Ovary (tissue), 3 donors: ENCODE data around the gene PLEKHH3.

Experiments
- CTCF ChIP-seq, 3 donors: fragments of 450-650 bp in 2 of 3; fragments of 200-600 bp in 1 of 3; IDR thresholded peaks; one replicate each; pipeline versions ENCODE4 v1.5.1 to v1.8.0; 2016 to 2022; ENCODE audit warnings: antibody characterized with exemption in 3 of 3, mild to moderate bottlenecking in 1 of 3
- EP300 ChIP-seq: sonication (generic); formaldehyde crosslinking; IDR thresholded peaks from one replicate; pipeline ENCODE4 v1.6.1; 2017; ENCODE audit warnings: antibody characterized with exemption
- POLR2A ChIP-seq: fragments of 450-650 bp; IDR thresholded peaks from one replicate; pipeline ENCODE4 v1.6.1; 2017; ENCODE audit warnings: antibody characterized with exemption, mild to moderate bottlenecking, moderate library complexity
- donor health status: DM: no; HTN: no; CAD: no.

DNA sequence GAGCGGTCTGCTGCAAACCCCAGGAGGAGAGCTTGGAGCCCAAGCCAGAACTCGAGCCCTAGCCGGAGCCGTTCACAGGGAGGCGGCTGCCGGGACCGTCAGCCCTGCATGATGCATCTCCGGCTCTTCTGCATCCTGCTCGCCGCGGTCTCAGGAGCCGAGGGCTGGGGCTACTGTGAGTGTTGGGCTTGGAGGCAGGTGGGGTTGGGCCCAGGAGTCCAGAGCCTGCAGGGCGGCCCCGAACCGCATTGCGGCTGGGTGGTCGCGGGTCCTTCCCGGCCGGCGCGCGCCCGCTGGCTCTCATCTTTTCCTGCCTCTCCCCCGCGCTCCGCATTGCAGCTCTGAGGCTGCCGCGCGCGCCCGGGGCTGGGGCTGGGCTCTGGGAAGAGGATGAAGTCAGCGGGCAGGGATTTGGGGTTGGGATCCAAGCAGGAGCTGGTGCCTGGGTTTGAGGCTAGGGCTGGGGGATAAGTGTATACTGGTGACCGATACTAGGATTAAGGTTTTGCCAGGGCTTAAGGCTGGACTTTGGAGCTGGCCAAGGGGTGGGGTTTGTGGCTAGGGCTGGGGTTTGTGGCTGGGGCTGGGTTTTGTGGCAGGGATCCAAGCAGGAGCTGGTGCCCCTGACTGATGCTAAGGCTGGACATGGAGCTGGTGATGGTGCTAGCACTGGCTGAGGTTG lies 6.1 kb upstream of the PLEKHH3 start:
- no peak for TF ChIP-seq CTCF (IDR thresholded peaks at IDR 0.05)
- TF ChIP-seq POLR2A = no peak
- TF ChIP-seq EP300 = no peak
